ENCODE data around the gene IGF2BP2. TPM values are rescaled to one million over a fixed set of nuclear protein-coding genes. Genes with fewer than 3 reads are reported as not detected.
"Not testable (repeated sequence)": the region's sequence is repeated elsewhere in the genome, so short reads cannot be mapped to it uniquely, and the experiment has no call there.

IGF2BP2 gene
- total and polyA plus RNA-seq, 2 donors (not counting 1 experiment from before 2014, with no cell fraction given), result 0.01 TPM; not detected in 1

DNA sequence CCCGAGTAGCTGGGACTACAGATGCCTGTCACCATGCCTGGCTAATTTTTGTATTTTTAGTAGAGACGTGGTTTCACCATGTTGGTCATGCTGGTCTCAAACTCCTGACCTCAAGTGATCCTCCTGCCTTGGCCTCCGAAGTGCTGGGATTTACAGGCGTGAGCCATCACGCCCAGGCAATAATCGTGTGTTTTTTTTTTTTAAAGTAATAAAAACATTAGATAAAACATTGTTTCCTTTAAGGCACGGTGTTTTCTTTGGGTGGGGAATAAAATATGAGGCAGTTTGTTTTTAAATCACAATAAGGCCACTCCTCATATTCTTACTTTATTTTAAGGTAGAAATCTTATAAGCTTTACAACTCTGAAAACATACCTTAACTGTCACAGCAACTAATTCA, 127.6 kb downstream of the IGF2BP2 start:
- CTCF ChIA-PET; DNase-seq; POLR2A ChIA-PET; H3K4me3 Mint-ChIP-seq; ATAC-seq (ENCODE audit: low read depth); H2AFZ ChIP-seq (ENCODE audit: insufficient read depth, low read depth, low read length, poor library complexity, severe bottlenecking); H3K36me3 ChIP-seq (replicated peaks in 1 of 2; ENCODE audit: control extremely low read depth in 1 of 2, control insufficient read depth in 1 of 2, extremely low read depth in 1 of 2, insufficient read depth in 2 of 2, low read length in 1 of 2); H3K4me1 ChIP-seq (ENCODE audit: control insufficient read depth in 2 of 2, insufficient read depth in 2 of 2, low read length in 2 of 2); H3K9me3 Mint-ChIP-seq (ENCODE audit: insufficient read depth); H3K27me3 ChIP-seq (replicated peaks in 1 of 4; ENCODE audit: control extremely low read depth in 1 of 4, control insufficient read depth in 3 of 4, insufficient read depth in 4 of 4, low read length in 3 of 4); intact Hi-C loops (cut with micrococcal nuclease); H3K79me2 ChIP-seq (ENCODE audit: control insufficient read depth, insufficient read depth, low read length); H3K4me1 Mint-ChIP-seq; H3K9ac ChIP-seq (ENCODE audit: low read length); H3K9me3 ChIP-seq (ENCODE audit: control extremely low read depth in 1 of 3, control insufficient read depth in 2 of 3, insufficient read depth in 1 of 3, low read length in 2 of 3); H4K20me1 ChIP-seq (ENCODE audit: control insufficient read depth, insufficient read depth, low read length, poor library complexity, severe bottlenecking); H3K4me2 ChIP-seq (replicated peaks; ENCODE audit: low read depth, low read length, poor library complexity, severe bottlenecking); H3K27ac Mint-ChIP-seq; H3K4me3 ChIP-seq (ENCODE audit: control extremely low read depth in 1 of 5, extremely low read depth in 1 of 5, insufficient read depth in 1 of 5, low read depth in 2 of 5, low read length in 4 of 5); H3K27ac ChIP-seq (ENCODE audit: low read length in 2 of 2): not testable (repeated sequence)
- no CpG with 5 or more reads among the region's 7 CpGs for WGBS (ENCODE audit: insufficient coverage)
- peaks cover 24% of the 10 kb centered on the region for H3K27me3 Mint-ChIP-seq

DNA sequence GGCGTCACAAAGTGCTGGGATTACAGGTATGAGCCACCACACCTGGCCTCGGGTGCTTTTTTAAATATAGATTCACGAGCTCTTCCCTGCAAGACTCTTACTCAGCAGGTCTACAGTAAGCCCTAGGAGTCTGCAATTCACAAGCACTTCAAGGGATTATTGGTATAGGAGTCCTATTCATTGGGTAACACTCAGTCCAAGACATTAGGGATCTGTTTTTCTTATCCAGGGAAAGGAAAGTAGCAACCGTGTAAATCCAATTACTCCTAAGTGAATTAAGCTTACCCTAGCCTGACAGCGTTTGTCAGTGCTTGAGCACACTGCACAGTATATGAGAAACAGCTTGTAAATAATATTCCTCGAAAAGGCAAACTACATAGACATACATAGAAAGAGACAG, 128.8 kb downstream of the IGF2BP2 start:
- H3K27ac Mint-ChIP-seq, result no peak overlapping the region
- peaks cover 23% of the 10 kb centered on the region for H3K27me3 Mint-ChIP-seq
- H3K4me3 Mint-ChIP-seq, result no peak overlapping the region
- Histone ChIP-seq H3K27me3 (replicated peaks in 1 of 4; ENCODE audit: control extremely low read depth in 1 of 4, control insufficient read depth in 3 of 4, insufficient read depth in 4 of 4, low read length in 3 of 4) (no peaks in the 10 kb centered on the region), H2AFZ (ENCODE audit: insufficient read depth, low read depth, low read length, poor library complexity, severe bottlenecking) (no peak overlapping the region), H3K36me3 (replicated peaks in 1 of 2; ENCODE audit: control extremely low read depth in 1 of 2, control insufficient read depth in 1 of 2, extremely low read depth in 1 of 2, insufficient read depth in 2 of 2, low read length in 1 of 2) (no peaks in the 10 kb centered on the region), H3K27ac (ENCODE audit: low read length in 2 of 2) (no peak overlapping the region), H3K4me2 (replicated peaks; ENCODE audit: low read depth, low read length, poor library complexity, severe bottlenecking) (no peak overlapping the region), H3K9me3 (ENCODE audit: control extremely low read depth in 1 of 3, control insufficient read depth in 2 of 3, insufficient read depth in 1 of 3, low read length in 2 of 3) (no peaks in the 10 kb centered on the region), H3K9ac (ENCODE audit: low read length) (no peak overlapping the region), H3K4me3 (ENCODE audit: control extremely low read depth in 1 of 5, extremely low read depth in 1 of 5, insufficient read depth in 1 of 5, low read depth in 2 of 5, low read length in 4 of 5) (no peak overlapping the region), H3K4me1 (ENCODE audit: control insufficient read depth in 2 of 2, insufficient read depth in 2 of 2, low read length in 2 of 2) (no peaks in the 10 kb centered on the region), H4K20me1 (ENCODE audit: control insufficient read depth, insufficient read depth, low read length, poor library complexity, severe bottlenecking) (no peaks in the 10 kb centered on the region), H3K79me2 (ENCODE audit: control insufficient read depth, insufficient read depth, low read length) (no peaks in the 10 kb centered on the region)
- TF ChIP-seq, protein P1, sequence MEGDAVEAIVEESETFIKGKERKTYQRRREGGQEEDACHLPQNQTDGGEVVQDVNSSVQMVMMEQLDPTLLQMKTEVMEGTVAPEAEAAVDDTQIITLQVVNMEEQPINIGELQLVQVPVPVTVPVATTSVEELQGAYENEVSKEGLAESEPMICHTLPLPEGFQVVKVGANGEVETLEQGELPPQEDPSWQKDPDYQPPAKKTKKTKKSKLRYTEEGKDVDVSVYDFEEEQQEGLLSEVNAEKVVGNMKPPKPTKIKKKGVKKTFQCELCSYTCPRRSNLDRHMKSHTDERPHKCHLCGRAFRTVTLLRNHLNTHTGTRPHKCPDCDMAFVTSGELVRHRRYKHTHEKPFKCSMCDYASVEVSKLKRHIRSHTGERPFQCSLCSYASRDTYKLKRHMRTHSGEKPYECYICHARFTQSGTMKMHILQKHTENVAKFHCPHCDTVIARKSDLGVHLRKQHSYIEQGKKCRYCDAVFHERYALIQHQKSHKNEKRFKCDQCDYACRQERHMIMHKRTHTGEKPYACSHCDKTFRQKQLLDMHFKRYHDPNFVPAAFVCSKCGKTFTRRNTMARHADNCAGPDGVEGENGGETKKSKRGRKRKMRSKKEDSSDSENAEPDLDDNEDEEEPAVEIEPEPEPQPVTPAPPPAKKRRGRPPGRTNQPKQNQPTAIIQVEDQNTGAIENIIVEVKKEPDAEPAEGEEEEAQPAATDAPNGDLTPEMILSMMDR (IDR thresholded peaks at IDR 0.05), result no peak
- TF ChIP-seq EZH2 (IDR thresholded peaks at IDR 0.05; ENCODE audit: borderline replicate concordance, insufficient read depth, low read depth, low read length, poor library complexity, severe bottlenecking), result no peak
- no peaks in the 10 kb centered on the region for H3K4me1 Mint-ChIP-seq
- no peak for ATAC-seq (ENCODE audit: low read depth)
- CTCF ChIA-PET, result no interaction called here
- no peaks in the 10 kb centered on the region for H3K9me3 Mint-ChIP-seq (ENCODE audit: insufficient read depth)
- POLR2A ChIA-PET, result no interaction called here
- DNase-seq, result no peak
- intact Hi-C loops (cut with micrococcal nuclease), result no loop called here
- WGBS (ENCODE audit: insufficient coverage), result 57% methylated on average over 1 of the region's 6 CpGs
